ENCODE measurements around the gene IQGAP2. TPM values are rescaled to one million over a fixed set of nuclear protein-coding genes. Genes with fewer than 3 reads are reported as not detected.

Gene IQGAP2
- total and polyA plus RNA-seq, 2 of the 8 experiments (the other 6 are each of a cell fraction or from before 2014, with no cell fraction given) = 19.7 to 66.0 TPM

- no peak overlapping the region for H3K14ac ChIP-seq (ENCODE audit: insufficient read length)
- H3K56ac ChIP-seq (replicated peaks; ENCODE audit: insufficient read length, low read depth, low read length) = no peak overlapping the region
- H4K20me1 ChIP-seq (replicated peaks in 1 of 2; ENCODE audit: control insufficient read depth in 1 of 2, insufficient read depth in 2 of 2, low read length in 2 of 2) = no peaks in the 10 kb centered on the region
- CTCF ChIA-PET (ENCODE audit: partially characterized antibody) = interaction anchor here (1.6 kb wide), 1 partner anchor 53 kb away, joined by 3 read pairs; no protein-coding TSS in a partner anchor
- H2BK5ac ChIP-seq (ENCODE audit: low read depth, low read length) = no peak overlapping the region
- H3K9me3 ChIP-seq (ENCODE audit: insufficient read depth in 2 of 2, low read depth in 1 of 2, low read length in 1 of 2) = no peaks in the 10 kb centered on the region
- H3K9ac ChIP-seq (replicated peaks in 1 of 4; ENCODE audit: extremely low read depth in 1 of 4, low read depth in 3 of 4, low read length in 3 of 4) = no peak overlapping the region
- no peaks in the 10 kb centered on the region for H3K27me3 ChIP-seq (replicated peaks in 1 of 4; ENCODE audit: control insufficient read depth in 3 of 4, extremely low read depth in 1 of 4, insufficient read depth in 3 of 4, low read length in 3 of 4)
- no peak overlapping the region for H4K91ac ChIP-seq (replicated peaks; ENCODE audit: insufficient read length, low read length)
- H2BK15ac ChIP-seq (ENCODE audit: low read length) = no peak overlapping the region
- H3K4me3 ChIP-seq (ENCODE audit: extremely low read depth in 1 of 4, insufficient read depth in 2 of 4, low read depth in 3 of 4, low read length in 4 of 4) = no peak overlapping the region
- 83% methylated on average over 3 of the region's 3 CpGs; no CpG with 5 or more reads in 1 of the 2 experiments for WGBS, 2 experiments (ENCODE audit: extremely low coverage in 1 of 2, insufficient coverage in 1 of 2, insufficient read length in 1 of 2, insufficient replicate concordance in 2 of 2, low coverage in 1 of 2, low lambda C conversion rate in 2 of 2, missing lambda C conversion rate in 1 of 2)
- H2BK12ac ChIP-seq (ENCODE audit: low read depth, low read length) = no peak overlapping the region
- H3K4me2 ChIP-seq (ENCODE audit: insufficient read depth in 1 of 2, low read depth in 2 of 2, low read length in 2 of 2) = no peak overlapping the region
- H2BK120ac ChIP-seq (replicated peaks; ENCODE audit: low read depth, low read length) = no peak overlapping the region
- no peak for DNase-seq (ENCODE audit: low read depth in 1 of 2, low spot score in 2 of 2)
- no peak overlapping the region for H2BK20ac ChIP-seq (ENCODE audit: low read length)
- no peaks in the 10 kb centered on the region for H3K23me2 ChIP-seq (ENCODE audit: low read depth, low read length)
- no peak overlapping the region for H3K18ac ChIP-seq (ENCODE audit: extremely low read depth, low read length)
- H3K36me3 ChIP-seq (ENCODE audit: control insufficient read depth in 2 of 4, insufficient read depth in 4 of 4, low read length in 3 of 4) = peaks cover 0 to 10% (median 1%) of the 10 kb centered on the region in 4 experiments; a peak in 2 of 8 replicates
- H4K8ac ChIP-seq (ENCODE audit: extremely low read depth, insufficient read depth, low read length) = no peak overlapping the region
- no peak for FAIRE-seq
- no peaks in the 10 kb centered on the region for H3K4me1 ChIP-seq (replicated peaks in 1 of 4; ENCODE audit: control insufficient read depth in 3 of 4, insufficient read depth in 4 of 4, low read length in 3 of 4)
- POLR2A ChIA-PET (ENCODE audit: partially characterized antibody) = interaction anchor here (1.1 kb wide), 1 partner anchor 9 kb away, joined by 3 read pairs; no protein-coding TSS in a partner anchor
- H3K79me2 ChIP-seq (ENCODE audit: control insufficient read depth in 1 of 2, insufficient read depth in 2 of 2, low read length in 2 of 2) = no peaks in the 10 kb centered on the region
- no peak overlapping the region for H3K4ac ChIP-seq (replicated peaks; ENCODE audit: insufficient read length, low read depth, low read length)
- no peak overlapping the region for H2AK5ac ChIP-seq (ENCODE audit: low read depth, low read length)
- H3K23ac ChIP-seq (ENCODE audit: insufficient read length) = no peak overlapping the region
- H3K79me1 ChIP-seq (ENCODE audit: low read depth, low read length) = no peaks in the 10 kb centered on the region
- H2AFZ ChIP-seq (ENCODE audit: low read length) = no peak overlapping the region
- H4K5ac ChIP-seq (ENCODE audit: insufficient read length, low read depth, low read length) = no peak overlapping the region
- H3K27ac ChIP-seq (ENCODE audit: low read depth, low read length) = no peak overlapping the region
- TF ChIP-seq EZH2 (IDR thresholded peaks at IDR 0.05; ENCODE audit: low read depth, low read length, severe bottlenecking) (no peak), KDM1A (IDR thresholded peaks at IDR 0.05; ENCODE audit: borderline replicate concordance, low read length) (no peak), E2F6 (IDR thresholded peaks at IDR 0.05) (no peak), GTF2F1 (IDR thresholded peaks at IDR 0.05; ENCODE audit: borderline replicate concordance, low read depth, low read length) (no peak), YY1 (IDR thresholded peaks at IDR 0.05; ENCODE audit: low read depth, low read length) (no peak), CREB1 (IDR thresholded peaks at IDR 0.05) (no peak), PHF8 (conservative IDR thresholded peaks at IDR 0.05; ENCODE audit: low read depth, low read length) (no peak), TEAD4 (IDR thresholded peaks at IDR 0.05; ENCODE audit: low read depth, low read length) (no peak), ATF2 (IDR thresholded peaks at IDR 0.05; ENCODE audit: low read length) (no peak), BCL11A (IDR thresholded peaks at IDR 0.05; ENCODE audit: low read depth in 2 of 2, low read length in 2 of 2) (no peak), RBBP5 (IDR thresholded peaks at IDR 0.05; ENCODE audit: borderline replicate concordance, low read depth, low read length) (no peak), KDM4A (IDR thresholded peaks at IDR 0.05; ENCODE audit: low read depth, low read length, severe bottlenecking) (no peak)
Measured at GRCh38 chr5:76693141-76693540, 290.1 kb downstream of the IQGAP2 start.

Data from H1 (cell line).